ENCODE results near the gene GLT1D1.

GLT1D1 gene

DNA sequence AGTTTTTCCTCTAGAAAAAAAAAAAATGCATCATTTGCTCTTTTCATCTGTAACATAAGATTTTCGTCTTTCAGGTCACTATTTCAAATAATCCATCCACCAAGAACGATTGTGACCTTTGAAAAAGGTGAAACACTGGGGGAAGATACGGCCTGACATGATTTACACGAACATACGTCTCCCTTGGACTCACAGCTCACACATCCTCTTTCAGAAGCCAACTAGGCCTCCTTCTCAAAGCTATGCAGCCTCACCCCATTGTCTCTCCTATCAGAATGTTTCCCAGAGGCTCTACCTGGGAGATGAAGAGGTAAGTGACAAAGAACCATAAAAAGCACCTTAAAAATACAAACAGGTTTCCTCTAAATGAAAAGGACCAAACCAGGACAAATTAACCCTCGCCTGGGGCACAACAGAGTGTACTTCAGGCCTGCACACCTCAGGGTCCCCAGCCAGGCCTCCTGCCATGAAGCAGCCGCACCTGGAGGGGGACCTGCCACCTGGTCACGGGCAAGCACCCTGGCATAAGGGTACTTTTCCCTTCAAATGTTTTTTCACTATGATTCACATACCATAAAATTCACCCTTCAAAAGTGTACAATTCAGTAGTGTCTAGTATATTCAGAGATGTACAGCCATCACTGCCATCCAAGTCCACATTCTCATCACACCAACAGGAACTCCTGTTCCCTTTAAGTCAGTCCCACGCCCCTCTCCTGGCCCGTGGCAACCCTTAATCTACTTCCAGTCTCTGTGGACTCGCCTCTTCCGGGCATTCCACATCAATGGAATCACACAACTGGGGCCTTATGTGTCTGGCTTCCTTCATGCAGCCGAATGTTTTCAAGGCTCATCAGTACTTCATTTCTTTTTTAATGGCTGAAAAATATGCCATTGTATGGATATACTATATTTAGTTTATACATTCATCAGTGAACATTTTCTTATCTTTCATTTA, 34.9 kb upstream of the GLT1D1 start:
- CTCF ChIA-PET, result no interaction called here
- DNase-seq (ENCODE audit: extremely low spot score), result no peak
- POLR2A ChIA-PET, result no interaction called here
- no peak for TF ChIP-seq LEF1 (IDR thresholded peaks at IDR 0.05; ENCODE audit: borderline replicate concordance)
- TF ChIP-seq L3MBTL2 (conservative IDR thresholded peaks at IDR 0.05), result no peak
- no peak for TF ChIP-seq SUZ12 (IDR thresholded peaks at IDR 0.05)
- TF ChIP-seq, protein P1, sequence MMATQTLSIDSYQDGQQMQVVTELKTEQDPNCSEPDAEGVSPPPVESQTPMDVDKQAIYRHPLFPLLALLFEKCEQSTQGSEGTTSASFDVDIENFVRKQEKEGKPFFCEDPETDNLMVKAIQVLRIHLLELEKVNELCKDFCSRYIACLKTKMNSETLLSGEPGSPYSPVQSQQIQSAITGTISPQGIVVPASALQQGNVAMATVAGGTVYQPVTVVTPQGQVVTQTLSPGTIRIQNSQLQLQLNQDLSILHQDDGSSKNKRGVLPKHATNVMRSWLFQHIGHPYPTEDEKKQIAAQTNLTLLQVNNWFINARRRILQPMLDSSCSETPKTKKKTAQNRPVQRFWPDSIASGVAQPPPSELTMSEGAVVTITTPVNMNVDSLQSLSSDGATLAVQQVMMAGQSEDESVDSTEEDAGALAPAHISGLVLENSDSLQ (IDR thresholded peaks at IDR 0.05), result no peak
- no peak for TF ChIP-seq CTBP1 (IDR thresholded peaks at IDR 0.05; ENCODE audit: borderline replicate concordance)
- TF ChIP-seq BHLHE40 (IDR thresholded peaks at IDR 0.05; ENCODE audit: borderline replicate concordance), result no peak
- no peak for TF ChIP-seq TARDBP (IDR thresholded peaks at IDR 0.05)
- TF ChIP-seq ZNF384 (IDR thresholded peaks at IDR 0.05), result no peak
- no peak for TF ChIP-seq NFRKB (IDR thresholded peaks at IDR 0.05)
- TF ChIP-seq ARNT (IDR thresholded peaks at IDR 0.05), result no peak
- no peak for TF ChIP-seq FOXK2 (IDR thresholded peaks at IDR 0.05)
- no peak for TF ChIP-seq FOXA1 (IDR thresholded peaks at IDR 0.05)
- TF ChIP-seq HDGF (IDR thresholded peaks at IDR 0.05; ENCODE audit: borderline replicate concordance), result no peak
- TF ChIP-seq SP1 (IDR thresholded peaks at IDR 0.05), result no peak
- TF ChIP-seq FOXM1 (IDR thresholded peaks at IDR 0.05; ENCODE audit: borderline replicate concordance), result no peak
- TF ChIP-seq ELF4 (IDR thresholded peaks at IDR 0.05), result no peak

DNA sequence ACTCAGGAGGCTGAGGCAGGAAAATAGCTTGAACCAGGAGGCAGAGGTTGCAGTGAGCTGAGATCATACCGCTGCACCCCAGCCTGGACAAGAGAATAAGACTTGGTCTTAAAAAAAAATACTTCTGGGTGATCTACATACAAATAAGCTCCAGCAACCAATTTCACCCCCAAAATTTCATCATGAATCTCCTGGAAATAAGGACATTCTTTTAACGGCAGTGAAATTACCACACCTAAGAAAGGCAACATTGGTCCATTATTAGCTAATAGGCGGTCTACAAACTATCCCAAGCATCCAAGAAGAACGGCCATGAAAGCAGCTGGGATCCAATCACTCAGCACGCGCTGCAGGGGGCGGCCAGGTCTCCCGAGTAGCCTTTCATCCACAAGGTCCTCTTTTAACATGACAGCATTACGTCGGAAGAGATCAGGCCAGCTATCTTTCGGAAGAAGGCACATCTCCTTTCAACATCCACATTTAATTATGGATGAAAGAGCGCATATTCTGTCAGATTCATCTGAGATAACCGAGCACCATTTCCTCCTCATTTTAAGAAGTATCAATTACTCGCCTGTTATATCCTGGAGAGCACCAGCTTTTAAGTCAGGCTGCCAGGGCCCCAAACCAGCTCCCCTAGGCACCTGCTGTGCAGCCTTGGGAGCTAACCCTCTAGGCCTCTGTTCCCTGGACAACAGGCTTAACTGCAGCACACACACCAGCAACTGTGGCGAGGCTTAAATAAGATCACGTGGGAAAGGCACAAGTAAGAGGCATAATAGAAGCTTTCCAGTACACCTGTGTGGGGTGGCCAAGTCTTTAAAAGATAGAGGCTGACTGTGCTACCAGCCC, 33.8 kb upstream of the GLT1D1 start:
- POLR2A ChIA-PET, result no interaction called here
- no peak for DNase-seq (ENCODE audit: extremely low spot score)

DNA sequence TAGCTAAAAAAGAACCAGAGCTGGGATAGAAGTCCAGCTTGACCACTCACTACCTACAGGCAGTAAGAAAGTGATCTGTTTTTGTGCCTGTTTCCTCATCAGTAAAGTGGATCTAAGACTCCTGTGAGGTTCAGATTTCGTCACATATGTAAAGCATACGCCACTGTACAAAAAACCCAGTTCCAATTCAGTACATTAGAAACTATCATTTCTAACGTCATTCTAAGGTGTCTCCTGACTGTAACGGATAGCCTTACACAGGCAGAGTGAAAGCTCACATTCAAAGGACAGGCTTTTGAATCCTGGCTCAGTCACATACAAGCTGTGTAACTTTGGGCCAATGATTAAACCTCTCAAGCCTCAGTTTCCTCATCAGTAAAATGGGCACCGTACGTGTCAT, 33.0 kb upstream of the GLT1D1 start:
- CTCF ChIA-PET, result no interaction called here
- TF ChIP-seq TARDBP (IDR thresholded peaks at IDR 0.05) (no peak), LEF1 (IDR thresholded peaks at IDR 0.05; ENCODE audit: borderline replicate concordance) (no peak), ELF4 (IDR thresholded peaks at IDR 0.05) (no peak), CTBP1 (IDR thresholded peaks at IDR 0.05; ENCODE audit: borderline replicate concordance) (no peak), L3MBTL2 (conservative IDR thresholded peaks at IDR 0.05) (no peak), SP1 (IDR thresholded peaks at IDR 0.05) (no peak), SUZ12 (IDR thresholded peaks at IDR 0.05) (no peak)
- POLR2A ChIA-PET, result no interaction called here
- no peak for DNase-seq (ENCODE audit: extremely low spot score)

More for the DNA sequence above, 33.8 kb upstream of the GLT1D1 start:
- CTCF ChIA-PET, result no interaction called here
- TF ChIP-seq NFRKB (IDR thresholded peaks at IDR 0.05) (no peak), HDGF (IDR thresholded peaks at IDR 0.05; ENCODE audit: borderline replicate concordance) (no peak), FOXM1 (IDR thresholded peaks at IDR 0.05; ENCODE audit: borderline replicate concordance) (no peak), ARNT (IDR thresholded peaks at IDR 0.05) (no peak), SP1 (IDR thresholded peaks at IDR 0.05) (no peak), LEF1 (IDR thresholded peaks at IDR 0.05; ENCODE audit: borderline replicate concordance) (no peak), FOXK2 (IDR thresholded peaks at IDR 0.05) (no peak), L3MBTL2 (conservative IDR thresholded peaks at IDR 0.05) (no peak), CTBP1 (IDR thresholded peaks at IDR 0.05; ENCODE audit: borderline replicate concordance) (no peak), TARDBP (IDR thresholded peaks at IDR 0.05) (no peak), ZNF384 (IDR thresholded peaks at IDR 0.05) (no peak)

DNA sequence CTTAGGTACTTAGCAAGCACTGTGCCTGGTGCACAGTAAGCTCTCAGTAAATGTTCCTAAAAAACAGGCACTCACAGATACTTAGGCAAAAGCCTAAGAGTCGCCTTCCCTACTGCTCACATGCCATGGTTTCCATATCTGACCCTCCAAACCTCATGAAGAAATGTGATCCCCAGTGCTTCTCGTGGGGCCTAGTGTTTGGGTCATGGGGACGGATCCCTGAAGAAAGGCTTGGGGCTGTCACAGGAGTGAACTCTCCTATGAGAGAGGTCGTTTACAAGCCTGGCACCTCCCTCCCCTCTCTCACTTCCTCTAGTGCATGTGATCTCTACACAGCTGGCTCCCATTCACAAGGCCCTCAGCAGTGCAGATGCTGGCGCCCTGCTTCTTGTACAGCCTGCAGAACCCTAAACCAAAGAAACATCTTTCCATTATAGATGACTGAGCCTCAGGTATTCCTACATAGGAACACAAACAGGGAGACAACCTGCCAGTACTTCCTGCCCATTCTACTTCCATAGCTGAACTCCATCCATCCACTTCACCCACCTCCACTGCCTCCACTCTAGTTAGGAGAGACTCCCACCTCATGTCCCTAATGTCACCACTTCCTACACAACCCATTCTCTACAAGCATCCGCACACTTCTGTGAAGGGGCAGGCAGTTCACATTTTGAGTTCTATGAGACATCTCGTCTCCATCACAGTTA, 32.4 kb upstream of the GLT1D1 start:
- TF ChIP-seq FOXM1 (IDR thresholded peaks at IDR 0.05; ENCODE audit: borderline replicate concordance), result no peak
- TF ChIP-seq L3MBTL2 (conservative IDR thresholded peaks at IDR 0.05), result no peak
- TF ChIP-seq HDGF (IDR thresholded peaks at IDR 0.05; ENCODE audit: borderline replicate concordance), result no peak
- TF ChIP-seq SP1 (IDR thresholded peaks at IDR 0.05), result no peak
- no peak for TF ChIP-seq ELF4 (IDR thresholded peaks at IDR 0.05)
- TF ChIP-seq FOXA1 (IDR thresholded peaks at IDR 0.05), result no peak
- no peak for TF ChIP-seq LEF1 (IDR thresholded peaks at IDR 0.05; ENCODE audit: borderline replicate concordance)
- TF ChIP-seq CTBP1 (IDR thresholded peaks at IDR 0.05; ENCODE audit: borderline replicate concordance), result no peak
- no peak for TF ChIP-seq ARNT (IDR thresholded peaks at IDR 0.05)
- TF ChIP-seq FOXK2 (IDR thresholded peaks at IDR 0.05), result no peak
- no peak for TF ChIP-seq ZNF384 (IDR thresholded peaks at IDR 0.05)
- no peak for TF ChIP-seq BHLHE40 (IDR thresholded peaks at IDR 0.05; ENCODE audit: borderline replicate concordance)
- ChIA-PET CTCF (no interaction called here), POLR2A (no interaction called here)
- DNase-seq (ENCODE audit: extremely low spot score), result no peak

DNA sequence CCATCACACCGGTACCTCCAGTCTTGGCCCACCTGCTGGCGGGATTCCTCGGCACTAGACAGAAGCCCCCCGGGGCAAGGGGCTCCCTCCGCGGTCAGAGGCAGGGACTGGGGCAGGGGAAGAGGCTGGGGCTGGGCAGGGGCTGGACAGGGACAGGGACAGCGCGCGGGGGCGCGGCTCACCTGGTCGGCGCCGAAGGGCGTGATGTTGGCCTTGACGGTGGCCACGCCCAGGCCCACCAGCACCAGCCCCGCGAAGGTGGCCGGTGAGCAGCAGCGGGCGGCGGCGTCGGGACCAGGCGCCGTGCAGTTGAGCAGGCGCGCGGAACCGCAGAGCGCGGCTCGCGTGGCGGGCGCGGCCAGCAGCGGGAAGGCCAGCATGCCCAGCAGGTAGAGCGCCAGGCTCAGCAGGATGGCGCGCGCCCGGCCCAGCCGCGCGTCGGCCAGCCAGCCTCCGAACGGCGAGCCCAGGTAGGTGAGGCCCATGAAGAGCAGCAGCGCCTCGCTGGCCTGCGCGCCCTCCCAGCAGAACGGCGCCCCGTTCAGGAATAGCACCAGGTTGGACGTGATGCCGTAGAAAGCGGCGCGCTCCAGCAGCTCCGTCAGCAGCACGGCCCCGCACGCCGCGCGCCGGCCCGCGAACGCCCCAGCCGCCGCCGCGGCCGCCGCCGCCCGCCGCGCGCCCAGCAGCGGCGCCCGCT, 29.9 kb upstream of the GLT1D1 start:
- no peak for TF ChIP-seq LEF1 (IDR thresholded peaks at IDR 0.05; ENCODE audit: borderline replicate concordance)
- no peak for TF ChIP-seq CTBP1 (IDR thresholded peaks at IDR 0.05; ENCODE audit: borderline replicate concordance)
- no peak for TF ChIP-seq L3MBTL2 (conservative IDR thresholded peaks at IDR 0.05)
- TF ChIP-seq, protein P1 (IDR thresholded peaks at IDR 0.05), result no peak
- TF ChIP-seq NFRKB (IDR thresholded peaks at IDR 0.05), result no peak
- no peak for TF ChIP-seq TARDBP (IDR thresholded peaks at IDR 0.05)
- no peak for TF ChIP-seq FOXA1 (IDR thresholded peaks at IDR 0.05)
- no peak for TF ChIP-seq ARNT (IDR thresholded peaks at IDR 0.05)
- no peak for TF ChIP-seq SUZ12 (IDR thresholded peaks at IDR 0.05)
- TF ChIP-seq HDGF (IDR thresholded peaks at IDR 0.05; ENCODE audit: borderline replicate concordance), result no peak
- no peak for TF ChIP-seq BHLHE40 (IDR thresholded peaks at IDR 0.05; ENCODE audit: borderline replicate concordance)
- TF ChIP-seq FOXK2 (IDR thresholded peaks at IDR 0.05), result no peak
- no peak for TF ChIP-seq ELF4 (IDR thresholded peaks at IDR 0.05)
- CTCF ChIA-PET, result no interaction called here
- POLR2A ChIA-PET, result interaction anchor here (0.7 to 1.9 kb wide), 5 partner anchors 10 to 34 kb away, joined by 3 to 6 read pairs (median 4); no protein-coding TSS in a partner anchor
- DNase-seq (ENCODE audit: extremely low spot score), result peak; percentile 39
